Astrocyte of the spinal cord (primary cell): ENCODE measurements around the gene COG2.

Experiments
- DNase-seq: peaks from one replicate; pipeline ENCODE4 v3.0.0; 2011; ENCODE audit warnings: low read depth, low spot score
- H3K4me3 ChIP-seq: 2 replicates; pipeline ENCODE4 v1.5.1; 2011; ENCODE audit warnings: low read depth, mild to moderate bottlenecking, low read length, moderate library complexity
- CTCF ChIP-seq: IDR thresholded peaks from 2 replicates; pipeline ENCODE4 v1.5.1; 2012; ENCODE audit warnings: low read depth, mild to moderate bottlenecking, low read length, inconsistent platforms
- in situ Hi-C: cut with HindIII; loops from 2 replicates; pipeline ENCODE4 v1.10.0; 2017; ENCODE audit warnings: low sequenced_read_pairs

Gene COG2

GRCh38 chr1:230624097-230624713 lies 18.1 kb upstream of the COG2 start:
- in situ Hi-C loops: no loop called here
- DNase-seq: no peak
- H3K4me3 ChIP-seq: no peak overlapping the region
- no peak for TF ChIP-seq CTCF

GRCh38 chr1:230626232-230626631 lies 16.0 kb upstream of the COG2 start:
- in situ Hi-C loops: no loop called here
- no peak for DNase-seq
- no peak for TF ChIP-seq CTCF
- no peak overlapping the region for H3K4me3 ChIP-seq

GRCh38 chr1:230627767-230628166 lies 14.5 kb upstream of the COG2 start:
- H3K4me3 ChIP-seq: no peak overlapping the region
- TF ChIP-seq CTCF: no peak
- no peak for DNase-seq
- in situ Hi-C loops: no loop called here

GRCh38 chr1:230629511-230629910 lies 12.8 kb upstream of the COG2 start:
- TF ChIP-seq CTCF: no peak
- DNase-seq: no peak
- in situ Hi-C loops: no loop called here
- H3K4me3 ChIP-seq: no peak overlapping the region

- in situ Hi-C loops: no loop called here
- no peak overlapping the region for H3K4me3 ChIP-seq
- no peak for TF ChIP-seq CTCF
- DNase-seq: no peak
Observed at GRCh38 chr1:230631477-230631876, 10.8 kb upstream of the COG2 start.

GRCh38 chr1:230632273-230632873 lies 9.9 kb upstream of the COG2 start:
- TF ChIP-seq CTCF: peak; percentile 52
- in situ Hi-C loops: no loop called here

More at GRCh38 chr1:230632273-230632873, 9.9 kb upstream of the COG2 start:
- no peak overlapping the region for H3K4me3 ChIP-seq
- DNase-seq: no peak
